ENCODE results near the gene SULT4A1.
"Not testable (repeated sequence)": the region's sequence is repeated elsewhere in the genome, so short reads cannot be mapped to it uniquely, and the experiment has no call there.

Gene SULT4A1

GRCh38 chr22:43862074-43862881, at the start of gene SULT4A1:
SULT4A1 (minus strand) TSS chr22:43862513; CDS start chr22:43862382, 131 bp downstream.
- Mint-ChIP-seq H3K27me3 (ENCODE audit: low read depth) (peaks cover 44% of the 10 kb centered on the region), H3K36me3 (ENCODE audit: low read depth) (no peaks in the 10 kb centered on the region), H3K4me3 (no peak within 1 kb of the TSS)

GRCh38 chr22:43911351-43911750, 49.0 kb upstream of the SULT4A1 start:
- Mint-ChIP-seq H3K36me3 (ENCODE audit: low read depth) (no peaks in the 10 kb centered on the region), H3K9me3 (no peaks in the 10 kb centered on the region), H3K27ac (no peak overlapping the region), H3K4me1 (ENCODE audit: low read depth) (no peaks in the 10 kb centered on the region), H3K4me3 (no peak overlapping the region), H3K27me3 (ENCODE audit: low read depth) (peaks cover 23% of the 10 kb centered on the region)
- DNase-seq (ENCODE audit: low spot score), result no peak

More at GRCh38 chr22:43862074-43862881, at the start of gene SULT4A1:
- no peak for DNase-seq (ENCODE audit: low spot score)
- Mint-ChIP-seq H3K27ac (no peak within 1 kb of the TSS), H3K4me1 (ENCODE audit: low read depth) (no peaks in the 10 kb centered on the region), H3K9me3 (no peaks in the 10 kb centered on the region)

GRCh38 chr22:43910178-43910695, 47.9 kb upstream of the SULT4A1 start:
- Mint-ChIP-seq H3K4me1 (ENCODE audit: low read depth) (no peaks in the 10 kb centered on the region), H3K36me3 (ENCODE audit: low read depth) (no peaks in the 10 kb centered on the region), H3K27ac (no peak overlapping the region), H3K4me3 (no peak overlapping the region), H3K27me3 (ENCODE audit: low read depth) (peaks cover 23% of the 10 kb centered on the region), H3K9me3 (no peaks in the 10 kb centered on the region)
- no peak for DNase-seq (ENCODE audit: low spot score)

GRCh38 chr22:43909708-43910107, 47.4 kb upstream of the SULT4A1 start:
- Mint-ChIP-seq H3K9me3 (no peaks in the 10 kb centered on the region), H3K36me3 (ENCODE audit: low read depth) (no peaks in the 10 kb centered on the region), H3K4me3 (no peak overlapping the region), H3K27me3 (ENCODE audit: low read depth) (peaks cover 23% of the 10 kb centered on the region), H3K27ac (no peak overlapping the region), H3K4me1 (ENCODE audit: low read depth) (no peaks in the 10 kb centered on the region)
- no peak for DNase-seq (ENCODE audit: low spot score)

- Mint-ChIP-seq H3K4me3 (no peak overlapping the region), H3K4me1 (ENCODE audit: low read depth) (no peaks in the 10 kb centered on the region), H3K9me3 (no peaks in the 10 kb centered on the region), H3K36me3 (ENCODE audit: low read depth) (no peaks in the 10 kb centered on the region), H3K27me3 (ENCODE audit: low read depth) (peaks cover 5% of the 10 kb centered on the region), H3K27ac (no peak overlapping the region)
- DNase-seq (ENCODE audit: low spot score), result no peak
These were observed 43.4 kb upstream of the SULT4A1 start for GRCh38 chr22:43905681-43906080.

GRCh38 chr22:43904412-43904811, 42.1 kb upstream of the SULT4A1 start:
- H3K4me3 Mint-ChIP-seq; H3K4me1 Mint-ChIP-seq (ENCODE audit: low read depth); DNase-seq (ENCODE audit: low spot score); H3K27me3 Mint-ChIP-seq (ENCODE audit: low read depth); H3K27ac Mint-ChIP-seq; H3K36me3 Mint-ChIP-seq (ENCODE audit: low read depth); H3K9me3 Mint-ChIP-seq: not testable (repeated sequence)

GRCh38 chr22:43903033-43903432, 40.7 kb upstream of the SULT4A1 start:
- H3K27me3 Mint-ChIP-seq (ENCODE audit: low read depth); H3K36me3 Mint-ChIP-seq (ENCODE audit: low read depth); H3K4me3 Mint-ChIP-seq; H3K27ac Mint-ChIP-seq; H3K4me1 Mint-ChIP-seq (ENCODE audit: low read depth); DNase-seq (ENCODE audit: low spot score); H3K9me3 Mint-ChIP-seq: not testable (repeated sequence)

GRCh38 chr22:43901976-43902643, 39.8 kb upstream of the SULT4A1 start:
- Mint-ChIP-seq H3K27me3 (ENCODE audit: low read depth) (no peaks in the 10 kb centered on the region), H3K4me3 (no peak overlapping the region), H3K4me1 (ENCODE audit: low read depth) (no peaks in the 10 kb centered on the region), H3K36me3 (ENCODE audit: low read depth) (no peaks in the 10 kb centered on the region), H3K9me3 (no peaks in the 10 kb centered on the region), H3K27ac (no peak overlapping the region)
- no peak for DNase-seq (ENCODE audit: low spot score)

- no peak for DNase-seq (ENCODE audit: low spot score)
- Mint-ChIP-seq H3K36me3 (ENCODE audit: low read depth) (no peaks in the 10 kb centered on the region), H3K27ac (no peak overlapping the region), H3K27me3 (ENCODE audit: low read depth) (no peaks in the 10 kb centered on the region), H3K4me1 (ENCODE audit: low read depth) (no peaks in the 10 kb centered on the region), H3K9me3 (no peaks in the 10 kb centered on the region), H3K4me3 (no peak overlapping the region)
These were observed 37.9 kb upstream of the SULT4A1 start for GRCh38 chr22:43900206-43900605.

GRCh38 chr22:43897751-43898261, 35.5 kb upstream of the SULT4A1 start:
- H3K9me3 Mint-ChIP-seq, result no peaks in the 10 kb centered on the region
- no peak overlapping the region for H3K27ac Mint-ChIP-seq
- H3K4me1 Mint-ChIP-seq (ENCODE audit: low read depth), result no peaks in the 10 kb centered on the region
- no peak for DNase-seq (ENCODE audit: low spot score)
- H3K4me3 Mint-ChIP-seq, result no peak overlapping the region
- H3K36me3 Mint-ChIP-seq (ENCODE audit: low read depth), result no peaks in the 10 kb centered on the region
- H3K27me3 Mint-ChIP-seq (ENCODE audit: low read depth), result peaks cover 5% of the 10 kb centered on the region

GRCh38 chr22:43895986-43896645, 33.8 kb upstream of the SULT4A1 start:
- no peaks in the 10 kb centered on the region for H3K4me1 Mint-ChIP-seq (ENCODE audit: low read depth)
- no peaks in the 10 kb centered on the region for H3K9me3 Mint-ChIP-seq
- no peak overlapping the region for H3K27ac Mint-ChIP-seq
- peaks cover 16% of the 10 kb centered on the region for H3K27me3 Mint-ChIP-seq (ENCODE audit: low read depth)
- H3K36me3 Mint-ChIP-seq (ENCODE audit: low read depth), result no peaks in the 10 kb centered on the region
- no peak overlapping the region for H3K4me3 Mint-ChIP-seq
- DNase-seq (ENCODE audit: low spot score), result no peak

- H3K27me3 Mint-ChIP-seq (ENCODE audit: low read depth), result peaks cover 26% of the 10 kb centered on the region
- H3K4me1 Mint-ChIP-seq (ENCODE audit: low read depth), result no peaks in the 10 kb centered on the region
- H3K36me3 Mint-ChIP-seq (ENCODE audit: low read depth), result no peaks in the 10 kb centered on the region
- DNase-seq (ENCODE audit: low spot score), result no peak
- H3K4me3 Mint-ChIP-seq, result no peak overlapping the region
- no peak overlapping the region for H3K27ac Mint-ChIP-seq
- no peaks in the 10 kb centered on the region for H3K9me3 Mint-ChIP-seq
These were observed 31.8 kb upstream of the SULT4A1 start for GRCh38 chr22:43894122-43894521.

GRCh38 chr22:43893266-43893665, 31.0 kb upstream of the SULT4A1 start:
- H3K27ac Mint-ChIP-seq, result no peak overlapping the region
- no peak for DNase-seq (ENCODE audit: low spot score)
- no peaks in the 10 kb centered on the region for H3K9me3 Mint-ChIP-seq
- H3K36me3 Mint-ChIP-seq (ENCODE audit: low read depth), result no peaks in the 10 kb centered on the region
- H3K27me3 Mint-ChIP-seq (ENCODE audit: low read depth), result peaks cover 31% of the 10 kb centered on the region
- H3K4me1 Mint-ChIP-seq (ENCODE audit: low read depth), result no peaks in the 10 kb centered on the region
- no peak overlapping the region for H3K4me3 Mint-ChIP-seq

All from T-helper 2 cell treated with Interferon-gamma antibody and Interleukin-4, amounts not matched to agents 5 μg/mL and 100 μg/mL, for 36 hours (primary cell).